Measurements from ENCODE around the gene CNTN4.

DNA sequence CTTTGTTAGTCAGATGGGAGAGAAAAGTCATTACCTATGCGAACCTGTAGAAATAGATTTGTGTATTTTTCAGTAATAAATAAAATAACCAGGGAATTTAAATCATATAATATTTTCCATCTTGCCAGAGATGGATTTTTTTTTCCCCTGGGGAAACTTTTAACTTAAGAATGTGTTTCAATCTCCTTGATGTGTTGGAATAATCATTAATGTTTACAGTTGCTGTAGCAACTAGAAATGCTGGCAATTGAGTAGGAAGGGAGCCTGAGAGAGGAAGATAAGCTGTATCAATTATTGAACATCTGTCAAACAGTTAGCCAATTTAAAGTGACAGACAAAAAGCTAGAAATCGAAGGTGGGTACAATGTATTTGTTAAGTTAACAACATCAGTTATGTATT, 752.0 kb downstream of the CNTN4 start:
- TF ChIP-seq CTCF (IDR thresholded peaks at IDR 0.05; ENCODE audit: low read depth, low read length, missing input control) (no peak), GABPA (IDR thresholded peaks at IDR 0.05 in 1 of 2, conservative IDR thresholded peaks at IDR 0.05 in 1 of 2) (no peak), MAX (IDR thresholded peaks at IDR 0.05) (no peak), EGR1 (IDR thresholded peaks at IDR 0.05; ENCODE audit: low read depth in 2 of 2) (no peak), RXRA (IDR thresholded peaks at IDR 0.05) (no peak), TAF1 (conservative IDR thresholded peaks at IDR 0.05) (no peak), RAD21 (IDR thresholded peaks at IDR 0.05) (no peak)
- TF ChIP-seq, protein P1, sequence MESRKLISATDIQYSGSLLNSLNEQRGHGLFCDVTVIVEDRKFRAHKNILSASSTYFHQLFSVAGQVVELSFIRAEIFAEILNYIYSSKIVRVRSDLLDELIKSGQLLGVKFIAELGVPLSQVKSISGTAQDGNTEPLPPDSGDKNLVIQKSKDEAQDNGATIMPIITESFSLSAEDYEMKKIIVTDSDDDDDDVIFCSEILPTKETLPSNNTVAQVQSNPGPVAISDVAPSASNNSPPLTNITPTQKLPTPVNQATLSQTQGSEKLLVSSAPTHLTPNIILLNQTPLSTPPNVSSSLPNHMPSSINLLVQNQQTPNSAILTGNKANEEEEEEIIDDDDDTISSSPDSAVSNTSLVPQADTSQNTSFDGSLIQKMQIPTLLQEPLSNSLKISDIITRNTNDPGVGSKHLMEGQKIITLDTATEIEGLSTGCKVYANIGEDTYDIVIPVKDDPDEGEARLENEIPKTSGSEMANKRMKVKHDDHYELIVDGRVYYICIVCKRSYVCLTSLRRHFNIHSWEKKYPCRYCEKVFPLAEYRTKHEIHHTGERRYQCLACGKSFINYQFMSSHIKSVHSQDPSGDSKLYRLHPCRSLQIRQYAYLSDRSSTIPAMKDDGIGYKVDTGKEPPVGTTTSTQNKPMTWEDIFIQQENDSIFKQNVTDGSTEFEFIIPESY (IDR thresholded peaks at IDR 0.05) = no peak

All from liver (tissue), 3 donors.